GM11168 (cell line): ENCODE data around the gene ZNF700.
"Not testable (repeated sequence)": the region's sequence is repeated elsewhere in the genome, so short reads cannot be mapped to it uniquely, and the experiment has no call there.

Experiments
- in situ Hi-C: fragments of 300-500 bp; cut with MboI; formaldehyde crosslinking; loops from one replicate; pipeline ENCODE4 v1.12.0; 2022; ENCODE audit warnings: low sequenced_read_pairs; ENCODE audit not compliant: unreplicated experiment

The ZNF700 gene

DNA sequence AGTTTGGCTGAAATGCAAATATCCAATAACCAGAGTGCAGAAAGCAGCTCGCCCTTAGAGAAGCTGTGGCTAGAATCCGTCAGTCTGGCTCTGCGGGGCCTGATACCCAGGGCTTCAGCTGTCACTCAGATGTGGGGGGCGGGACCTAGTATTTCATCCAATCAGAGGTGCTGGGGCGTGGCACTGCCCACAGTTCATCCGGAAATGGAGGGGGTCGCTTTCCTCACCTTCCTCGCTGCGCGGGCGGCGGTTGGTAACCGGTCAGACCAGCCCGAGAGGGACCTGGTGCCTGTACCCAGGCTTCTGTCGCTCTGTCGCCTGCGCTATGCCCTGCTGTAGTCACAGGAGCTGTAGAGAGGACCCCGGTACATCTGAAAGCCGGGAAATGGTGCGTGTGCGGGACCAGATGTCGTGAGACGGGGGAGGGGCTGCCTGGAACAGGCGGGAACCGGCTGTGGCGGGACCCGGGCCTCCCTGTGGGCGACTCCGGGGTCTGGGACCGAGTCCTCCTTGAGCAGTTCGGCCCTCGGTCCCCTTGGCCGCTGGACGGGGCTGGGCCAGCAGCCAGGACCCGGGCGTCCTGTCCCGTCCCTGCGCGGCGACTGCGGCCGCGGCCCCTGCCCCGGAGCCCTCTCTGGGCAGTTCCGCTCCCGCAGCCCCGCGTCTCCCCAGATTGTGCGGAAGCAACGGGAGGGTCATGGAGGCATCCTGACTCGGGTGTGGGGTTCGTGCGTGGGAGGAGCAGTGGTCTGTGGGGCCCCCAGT, at the start of gene ZNF700:
ZNF700 (plus strand) TSS at position 222 of the 765 bp plus-strand sequence; CDS start at position 326, 104 bp downstream.
- in situ Hi-C loops: loop anchor here (10.0 kb wide), 1 partner anchor 220 kb away; the partner anchor contains the start of gene ZNF20

DNA sequence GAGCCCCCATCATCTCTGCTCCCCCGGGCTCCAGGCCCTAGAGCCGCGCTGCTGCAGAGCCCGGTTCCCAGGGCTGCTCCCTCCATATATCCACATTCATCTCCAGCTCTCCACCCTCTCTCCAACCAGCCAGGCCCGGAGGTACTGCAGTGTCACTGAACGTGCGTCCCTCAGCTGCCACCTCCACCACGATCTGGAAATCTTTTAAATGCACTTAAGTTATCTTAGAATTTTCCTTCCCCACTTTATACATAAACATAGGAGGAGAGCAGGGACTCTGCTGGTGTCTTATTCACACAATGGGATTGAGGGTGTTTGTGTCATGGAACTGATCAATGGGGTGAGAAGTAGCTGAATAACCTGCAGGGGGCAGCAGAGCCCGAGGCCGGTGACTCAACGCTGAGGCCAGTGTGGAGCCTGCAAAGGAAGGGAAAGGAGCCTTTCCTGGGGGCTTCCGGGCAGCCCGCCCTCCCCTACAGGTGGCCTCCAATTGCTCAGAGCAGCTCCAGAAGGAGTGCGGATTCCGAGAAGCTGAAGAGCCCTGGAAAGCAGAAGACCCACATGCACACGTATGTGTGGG, 45.1 kb upstream of the ZNF700 start:
- in situ Hi-C loops: not testable (repeated sequence)

DNA sequence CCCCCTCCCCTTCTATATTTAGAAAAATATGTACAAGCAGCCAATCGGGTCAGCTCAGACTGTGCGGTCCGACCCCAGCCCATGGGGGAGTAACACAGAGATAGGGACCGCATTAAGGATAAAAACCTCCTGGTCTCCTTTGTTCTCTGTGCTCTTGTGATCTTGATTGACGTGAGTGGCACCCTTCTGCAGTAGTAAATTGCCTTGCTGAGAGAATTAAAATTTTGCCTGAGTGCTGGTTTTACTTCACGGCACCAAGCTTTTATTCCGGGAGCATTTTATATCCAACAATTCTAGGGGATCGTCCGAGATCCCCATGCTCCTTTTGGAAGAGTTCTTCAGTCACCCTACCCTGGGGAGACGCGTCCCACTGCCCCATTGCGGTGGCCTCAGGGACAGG, 44.3 kb upstream of the ZNF700 start:
- in situ Hi-C loops: no loop called here

DNA sequence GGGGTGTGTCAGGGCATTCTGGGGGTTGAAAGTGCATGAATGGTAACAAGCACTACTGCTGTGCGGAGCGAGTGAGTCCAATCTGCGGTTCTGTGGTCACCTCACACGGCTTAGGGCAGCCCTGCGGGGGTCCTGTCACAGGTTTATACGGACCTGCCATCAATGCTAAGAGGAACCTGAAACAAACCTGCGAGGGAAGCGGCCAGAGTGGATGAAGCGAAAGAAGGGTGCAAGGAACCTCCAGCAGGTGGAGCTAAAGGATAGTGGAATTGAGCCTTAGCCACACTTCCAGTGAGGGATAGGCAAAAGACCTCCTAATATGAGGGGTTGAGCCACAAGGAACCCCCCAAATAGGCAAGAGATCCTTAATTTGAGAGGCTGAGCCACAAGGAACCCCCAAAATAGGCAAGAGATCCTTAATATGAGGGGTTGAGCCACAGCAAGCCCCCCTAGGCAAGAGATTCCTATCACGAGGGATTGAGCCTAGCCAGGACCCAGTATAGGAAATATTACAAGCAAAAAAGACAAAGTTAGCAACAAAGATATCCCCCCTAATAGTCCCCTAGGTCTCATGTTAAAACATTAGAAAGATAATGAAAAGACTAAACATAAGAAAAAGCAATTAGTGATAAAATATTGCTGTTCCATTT, 43.6 kb upstream of the ZNF700 start:
- in situ Hi-C loops: no loop called here

DNA sequence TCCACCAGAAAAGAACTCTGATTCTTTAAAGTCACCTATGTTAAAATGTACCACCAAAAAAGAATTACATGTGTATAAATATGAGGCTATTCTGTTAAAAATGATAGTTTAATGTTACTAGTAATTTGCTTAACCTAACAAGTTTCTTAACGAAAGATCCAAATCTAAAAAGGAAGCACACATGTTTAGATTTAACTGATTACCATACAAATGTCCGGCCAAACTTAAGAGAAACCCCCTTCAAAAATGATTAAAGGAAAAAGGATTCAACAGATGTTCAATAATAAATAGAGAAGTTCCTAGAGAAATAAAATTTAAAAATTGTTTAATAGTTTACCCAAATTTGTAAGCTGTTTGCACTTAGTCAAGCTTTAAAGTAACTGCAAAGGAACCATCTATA, 42.3 kb upstream of the ZNF700 start:
- in situ Hi-C loops: no loop called here

DNA sequence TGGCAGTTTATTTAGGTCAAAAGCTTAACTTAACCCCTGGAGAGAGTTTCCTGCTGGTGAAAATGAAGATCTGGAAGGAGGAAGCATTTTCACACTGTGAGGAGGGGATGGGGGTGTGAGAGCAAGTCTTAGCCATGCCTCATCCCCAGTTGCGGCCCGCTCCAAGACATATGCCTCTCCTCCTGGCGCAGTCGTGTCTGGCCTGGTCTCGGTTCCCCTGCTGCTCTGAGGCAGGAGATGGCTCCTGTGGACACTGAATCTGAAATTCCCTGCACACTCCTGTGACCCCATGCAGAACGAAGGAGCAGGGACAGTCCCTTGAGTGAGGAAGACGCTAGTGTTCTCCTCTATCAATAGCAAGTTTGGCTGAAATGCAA, 37.7 kb upstream of the ZNF700 start:
- in situ Hi-C loops: no loop called here

DNA sequence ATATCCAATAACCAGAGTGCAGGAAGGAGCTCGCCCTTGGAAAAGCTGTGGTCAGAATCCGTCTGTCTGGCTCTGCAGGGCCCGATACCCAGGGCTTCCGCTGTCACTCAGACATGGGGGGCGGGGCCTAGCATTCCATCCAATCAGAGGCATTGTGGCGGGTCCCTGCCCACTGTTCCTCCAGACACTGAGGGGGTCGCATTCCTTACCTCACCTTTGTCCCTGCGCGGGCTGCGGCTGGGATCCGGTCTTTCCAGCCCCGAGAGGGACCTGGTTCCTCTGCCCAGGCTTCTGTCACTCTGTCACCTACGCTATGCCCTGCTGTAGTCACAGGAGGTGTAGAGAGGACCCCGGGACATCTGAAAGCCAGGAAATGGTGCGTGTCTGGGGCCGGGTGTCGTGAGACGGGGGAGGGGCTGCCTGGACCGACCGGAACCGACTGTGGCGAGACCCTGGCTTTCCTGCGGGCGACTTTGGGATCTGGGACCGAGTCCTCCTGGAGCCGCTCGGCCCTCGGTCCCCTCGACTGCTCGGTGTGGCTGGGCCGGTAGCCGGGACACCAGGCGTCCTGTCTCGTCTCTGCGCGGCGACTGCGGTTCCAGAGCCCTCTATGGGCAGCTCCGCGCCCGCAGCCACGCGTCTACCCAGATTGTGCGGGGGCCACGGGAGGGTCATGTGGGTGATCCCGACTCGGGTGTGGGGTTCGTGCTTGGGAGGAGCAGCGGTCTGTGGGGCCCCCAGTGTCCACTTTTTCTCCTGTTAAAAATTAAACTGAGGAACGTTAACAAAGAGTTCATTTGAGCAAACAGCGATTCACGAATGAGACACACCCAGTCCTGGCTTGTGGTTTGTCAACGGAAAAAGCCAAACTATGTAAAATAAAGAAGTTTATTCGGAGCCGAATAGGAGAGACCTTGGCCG, 37.0 kb upstream of the ZNF700 start, which contains the start of gene ZNF69:
ZNF69 (plus strand) TSS at position 172 of the 921 bp plus-strand sequence; CDS start at position 314, 142 bp downstream.
- in situ Hi-C loops: no loop called here

DNA sequence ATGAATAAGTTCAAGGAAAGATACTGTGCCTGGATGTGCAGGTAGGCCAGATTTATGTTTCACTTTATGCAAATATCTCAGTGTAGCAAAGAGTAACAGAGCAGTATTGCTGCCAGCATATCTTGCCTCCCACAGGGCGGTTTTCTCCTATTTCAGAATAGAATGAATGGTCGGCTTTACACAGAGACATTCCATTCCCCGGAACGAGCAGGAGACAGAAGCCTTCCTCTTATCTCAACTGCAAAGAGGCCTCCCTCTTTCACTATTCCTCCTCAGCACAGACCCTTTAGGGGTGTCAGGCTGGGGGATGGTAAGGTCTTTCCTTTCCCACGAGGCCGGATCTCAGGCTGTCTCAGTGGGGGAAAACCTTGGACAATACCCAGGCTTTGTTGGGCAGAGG, 35.0 kb upstream of the ZNF700 start:
- in situ Hi-C loops: not testable (repeated sequence)

DNA sequence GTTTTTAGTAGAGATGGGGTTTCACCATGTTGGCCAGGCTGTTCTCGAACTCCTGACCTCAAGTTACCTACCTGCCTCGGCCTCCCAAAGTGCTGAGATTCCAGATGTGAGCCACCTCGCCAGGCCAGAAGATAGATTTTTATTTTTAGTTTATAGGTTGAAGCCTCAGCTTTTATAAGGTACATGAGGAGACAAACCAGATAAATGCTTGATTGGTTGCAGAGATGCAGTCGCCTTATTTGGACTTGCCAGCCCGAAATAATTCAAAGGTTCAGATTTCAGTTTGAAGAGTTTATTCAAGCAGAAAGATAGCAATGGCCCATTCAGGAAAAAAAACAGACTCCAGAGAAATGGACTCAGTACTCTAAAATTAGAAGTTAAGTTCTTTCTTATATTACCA, 34.3 kb upstream of the ZNF700 start:
- in situ Hi-C loops: no loop called here

DNA sequence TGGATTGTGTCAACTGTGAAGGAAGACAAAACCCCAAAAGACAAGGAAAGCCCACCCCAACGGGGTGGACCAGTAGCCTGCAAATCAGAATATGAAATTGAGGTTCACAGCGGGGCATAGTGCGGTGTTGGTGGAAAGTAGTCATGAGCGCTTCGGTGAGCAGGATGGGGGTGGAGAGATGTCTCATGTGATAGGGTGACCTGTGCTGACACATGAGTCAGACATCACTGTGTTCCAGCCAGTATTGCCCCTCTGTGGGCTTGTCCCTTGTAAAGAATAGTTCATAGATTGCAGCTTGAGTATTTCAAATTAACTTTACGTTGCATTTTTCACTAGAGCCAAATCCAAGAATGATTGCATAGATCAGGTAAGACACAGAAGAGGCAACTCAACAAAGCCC, 30.1 kb upstream of the ZNF700 start:
- in situ Hi-C loops: no loop called here

DNA sequence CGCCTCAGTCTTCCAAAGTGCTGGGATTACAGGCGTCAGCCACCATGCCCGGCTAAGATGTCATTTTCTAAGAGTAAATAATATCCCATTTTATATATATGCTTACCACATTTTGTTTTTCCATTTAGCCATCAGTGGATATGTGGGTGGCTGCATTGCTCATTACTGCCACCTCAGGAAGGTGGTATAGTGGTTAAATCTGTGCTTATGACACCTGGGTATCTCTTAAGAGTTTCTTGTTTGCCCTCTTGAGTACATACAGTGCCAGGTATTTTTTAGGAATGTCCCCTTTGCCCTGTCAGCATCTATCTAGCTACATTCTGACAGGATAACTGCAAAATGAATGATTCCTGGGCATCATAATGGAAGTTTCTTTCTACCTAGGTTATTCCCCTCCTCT, 22.7 kb upstream of the ZNF700 start:
- in situ Hi-C loops: no loop called here

DNA sequence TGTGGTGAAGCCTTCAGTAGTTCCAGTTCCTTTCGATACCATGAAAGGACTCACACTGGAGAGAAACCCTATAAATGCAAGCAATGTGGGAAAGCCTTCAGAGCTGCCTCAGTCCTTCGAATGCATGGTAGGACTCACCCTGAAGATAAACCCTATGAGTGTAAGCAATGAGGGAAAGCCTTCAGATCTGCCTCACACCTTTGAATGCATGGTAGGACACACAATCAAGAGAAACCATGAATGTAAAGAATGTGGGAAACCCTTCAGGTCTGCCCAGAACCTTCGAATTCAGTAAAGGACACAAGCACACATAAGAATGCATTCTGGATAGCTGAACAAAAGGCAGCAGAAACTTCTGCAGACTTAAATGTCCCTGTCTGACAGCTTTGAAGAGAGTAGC, 19.0 kb upstream of the ZNF700 start:
- in situ Hi-C loops: no loop called here

DNA sequence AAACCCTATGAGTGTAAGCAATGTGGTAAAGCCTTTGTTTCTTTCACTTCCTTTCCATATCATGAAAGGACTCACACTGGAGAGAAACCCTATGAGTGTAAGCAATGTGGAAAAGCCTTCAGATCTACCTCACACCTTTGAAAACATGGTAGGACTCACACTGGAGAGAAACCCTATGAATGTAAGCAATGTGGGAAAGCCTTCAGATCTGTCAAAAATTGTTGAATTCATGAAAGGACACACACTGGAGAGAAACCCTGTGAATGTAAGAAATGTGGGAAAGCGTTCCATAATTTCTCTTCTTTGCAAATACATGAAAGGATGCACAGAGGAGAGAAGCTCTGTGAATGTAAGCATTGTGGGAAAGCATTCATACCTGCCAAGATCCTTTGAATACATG, 13.0 kb upstream of the ZNF700 start:
- in situ Hi-C loops: not testable (repeated sequence)

DNA sequence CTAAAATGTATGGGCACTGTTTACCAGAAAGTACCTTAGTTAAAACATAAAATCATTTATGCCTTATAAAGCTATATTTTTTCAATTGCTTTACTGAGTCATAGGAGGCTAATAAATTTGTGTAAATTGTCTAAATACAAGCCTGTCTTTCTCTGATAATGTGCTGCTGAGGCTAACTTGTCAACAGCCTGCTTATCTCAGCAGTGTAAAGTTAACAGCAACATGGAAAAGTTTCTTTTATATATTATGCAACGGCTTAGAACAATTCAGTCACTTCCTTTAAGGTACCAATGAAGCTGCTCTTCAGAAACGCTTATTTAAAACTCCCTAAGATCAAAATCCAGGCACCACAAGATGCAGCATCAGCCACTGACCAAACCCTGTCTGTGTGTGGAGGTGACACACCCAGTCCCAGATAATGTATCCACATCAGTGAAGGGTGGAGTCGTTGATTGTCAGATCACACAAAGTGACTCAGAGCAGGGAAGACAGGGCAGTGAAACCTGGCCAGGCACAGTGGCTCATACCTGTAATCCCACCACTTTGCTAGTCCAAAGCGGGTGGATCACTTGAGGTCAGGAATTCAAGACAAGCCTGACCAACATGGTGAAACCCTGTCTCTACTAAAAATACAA, 10.4 kb upstream of the ZNF700 start:
- in situ Hi-C loops: not testable (repeated sequence)

DNA sequence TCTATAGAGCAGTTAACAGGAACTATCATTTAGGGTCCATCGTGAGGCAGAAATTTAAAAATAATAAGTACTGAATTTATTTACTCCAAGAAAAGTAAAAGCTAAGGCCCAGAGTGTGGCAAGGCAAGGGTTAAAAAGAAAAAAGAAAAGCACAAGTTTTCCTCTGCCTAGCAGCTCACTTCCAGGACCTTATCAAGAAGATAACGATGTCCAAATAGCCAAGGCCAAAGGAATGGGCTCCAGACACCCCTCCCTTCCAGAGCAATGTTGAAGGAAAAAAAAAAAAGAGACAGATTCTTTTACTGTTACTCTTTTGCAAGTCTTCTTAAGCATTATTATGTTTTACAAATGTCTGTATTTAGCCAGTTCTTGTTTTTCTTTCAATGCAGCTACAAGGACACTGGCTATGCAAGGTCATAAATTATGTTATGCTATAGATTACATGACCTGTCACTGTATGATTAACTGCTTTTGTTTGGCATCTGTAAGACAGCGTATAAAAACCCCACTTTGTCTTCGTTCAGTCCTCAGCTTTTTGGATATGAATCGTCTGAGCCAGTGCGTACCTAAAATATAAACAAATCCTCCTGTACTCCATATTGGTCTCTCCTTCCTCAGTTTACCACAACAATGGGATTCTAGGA, 2.9 kb upstream of the ZNF700 start:
- in situ Hi-C loops: loop anchor here (10.0 kb wide), 1 partner anchor 223 kb away; the partner anchor contains the start of gene ZNF20

DNA sequence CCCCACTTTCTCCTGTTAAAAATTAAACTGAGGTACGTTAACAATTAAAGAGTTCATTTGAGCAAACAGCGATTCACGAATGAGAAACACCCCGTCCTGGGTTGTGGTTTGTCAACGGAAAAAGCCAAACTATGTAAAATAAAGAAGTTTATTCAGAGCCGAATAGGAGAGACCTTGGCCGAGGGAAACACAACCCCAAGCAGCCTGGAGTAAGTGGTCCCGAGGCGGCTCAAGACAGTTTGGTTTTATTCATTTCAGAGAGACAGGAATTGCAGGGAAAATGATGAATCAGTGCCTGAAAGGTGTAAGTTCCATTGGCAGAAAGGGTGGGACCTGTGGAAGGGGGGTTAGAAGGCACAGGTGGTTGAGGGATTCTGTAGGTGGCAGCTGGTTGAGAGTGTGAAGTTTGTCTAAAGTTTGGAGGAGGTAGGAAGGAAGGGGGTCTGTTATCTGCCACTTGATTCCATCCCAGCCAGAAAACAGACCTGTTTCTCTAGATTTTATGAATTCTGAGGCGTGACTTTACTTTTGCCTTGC, 812 bp downstream of the ZNF700 start:
- in situ Hi-C loops: loop anchor here (10.0 kb wide), 1 partner anchor 219 kb away; the partner anchor contains the start of gene ZNF20

DNA sequence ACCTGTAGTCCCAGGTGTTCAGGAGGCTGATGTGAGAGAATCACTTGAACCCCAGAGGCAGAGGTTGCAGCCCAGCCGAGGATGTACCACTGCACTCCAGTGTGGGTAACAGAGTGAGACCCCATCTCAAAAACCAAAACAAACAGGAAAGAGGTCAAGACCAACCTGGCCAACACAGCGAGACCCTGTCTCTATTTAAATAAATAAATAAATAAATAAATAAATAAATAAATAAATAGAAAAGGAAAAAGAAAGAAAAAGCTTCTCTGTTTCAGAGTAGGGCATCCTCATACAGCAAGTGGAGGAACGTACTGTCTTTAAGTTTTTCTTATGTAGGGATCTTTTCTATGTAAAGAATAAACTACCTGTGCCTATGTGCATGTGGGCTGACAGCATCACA, 2.3 kb downstream of the ZNF700 start:
- in situ Hi-C loops: loop anchor here (10.0 kb wide), 1 partner anchor 218 kb away; the partner anchor contains the start of gene ZNF20

DNA sequence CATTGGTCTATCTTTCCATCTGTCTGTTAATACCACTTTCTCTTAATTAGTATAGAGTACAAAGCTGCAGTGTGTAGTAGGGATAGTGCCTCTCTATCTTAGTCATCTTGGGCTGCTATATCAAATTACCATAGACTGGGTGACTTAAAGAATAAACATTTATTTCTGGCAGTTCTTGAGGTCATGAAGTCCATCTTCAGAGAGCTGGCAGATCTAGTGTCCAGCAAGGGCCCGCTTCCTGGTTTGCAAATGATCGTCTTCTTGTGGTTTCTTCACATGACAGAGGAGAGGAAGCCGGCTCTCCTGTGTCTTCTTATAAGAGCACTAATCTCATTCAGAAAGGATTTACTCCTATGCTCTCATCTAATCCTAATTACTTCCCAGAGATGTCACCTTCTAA, 6.1 kb downstream of the ZNF700 start:
- in situ Hi-C loops: no loop called here

DNA sequence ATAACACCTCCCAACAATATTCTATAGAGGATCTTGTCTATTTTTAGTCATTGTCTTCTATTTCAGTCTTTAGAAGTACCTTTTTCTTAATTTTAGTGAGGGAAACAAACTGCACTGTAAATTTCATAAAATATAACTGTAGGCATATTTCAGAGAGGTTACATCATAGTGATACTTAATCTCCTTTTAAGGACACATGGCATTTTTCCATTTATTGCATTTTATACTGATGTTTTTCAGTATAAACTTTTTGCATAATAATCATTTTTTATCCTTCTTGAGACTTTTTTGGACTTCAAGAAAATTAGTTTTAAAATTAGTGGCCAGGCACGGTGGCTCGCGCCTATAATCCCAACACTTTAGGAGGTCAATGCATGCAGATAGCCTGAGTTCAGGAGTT, 6.6 kb downstream of the ZNF700 start:
- in situ Hi-C loops: no loop called here
